Omental fat pad (tissue), 4 donors: ENCODE results near the gene GAD1. TPM values are rescaled to one million over a fixed set of nuclear protein-coding genes. Genes with fewer than 3 reads are reported as not detected.

ENCODE experiments used
- ATAC-seq: fragments of 150-250 bp; one replicate; pipeline ENCODE4 v1.9.1; 2016; ENCODE audit warnings: mild to moderate bottlenecking, moderate library complexity; ENCODE audit not compliant: low FRiP score
- DNase-seq: peaks from one replicate; pipeline ENCODE4 v3.0.0-alpha.2; 2019; ENCODE audit warnings: low spot score
- CTCF ChIP-seq, 3 donors: fragments of 450-650 bp; IDR thresholded peaks; one replicate each; pipeline ENCODE4 v1.5.1; 2016 to 2017; ENCODE audit warnings: antibody characterized with exemption in 3 of 3, mild to moderate bottlenecking in 3 of 3, moderate library complexity in 2 of 3
- total RNA-seq, 4 donors: library from RNA; depleted of rRNA; stranded (reverse); fragments of >200 nt; gene quantifications; one replicate each; pipeline ENCODE4 v1.1.0, GENCODE V29; 2016

The GAD1 gene
- total RNA-seq, 4 donors from 2014 or later = 0.31 TPM; not detected in 3

- ATAC-seq (no peak), DNase-seq (no peak)
- no peak for TF ChIP-seq CTCF (IDR thresholded peaks at IDR 0.05)
Measured at GRCh38 chr2:170829036-170829435, 12.3 kb downstream of the GAD1 start.

- no peak for TF ChIP-seq CTCF (IDR thresholded peaks at IDR 0.05)
- ATAC-seq (no peak), DNase-seq (no peak)
Measured at GRCh38 chr2:170830166-170830565, 13.5 kb downstream of the GAD1 start.

- DNase-seq (no peak), ATAC-seq (no peak)
- no peak for TF ChIP-seq CTCF (IDR thresholded peaks at IDR 0.05)
Measured at GRCh38 chr2:170831115-170831514, 14.4 kb downstream of the GAD1 start.

GRCh38 chr2:170836027-170836426 lies 19.3 kb downstream of the GAD1 start:
- ATAC-seq = no peak
- no peak for DNase-seq
- TF ChIP-seq CTCF (IDR thresholded peaks at IDR 0.05) = no peak

GRCh38 chr2:170840717-170841210 lies 24.1 kb downstream of the GAD1 start:
- DNase-seq (no peak), ATAC-seq (no peak)
- no peak for TF ChIP-seq CTCF (IDR thresholded peaks at IDR 0.05)

- DNase-seq (no peak), ATAC-seq (no peak)
- no peak for TF ChIP-seq CTCF (IDR thresholded peaks at IDR 0.05)
Measured at GRCh38 chr2:170842785-170843184, 26.1 kb downstream of the GAD1 start.

GRCh38 chr2:170843656-170844055 lies 27.0 kb downstream of the GAD1 start:
- no peak for ATAC-seq
- no peak for TF ChIP-seq CTCF (IDR thresholded peaks at IDR 0.05)
- DNase-seq = no peak
